Mammary epithelial cell (primary cell): ENCODE results near the gene LYPD6.

Experiments
- EZH2 ChIP-seq: IDR thresholded peaks from 2 replicates; pipeline ENCODE4 v1.6.1; 2012; ENCODE audit warnings: low read length, inconsistent platforms, borderline replicate concordance
- TF ChIP-seq, protein P1 (sequence below), 2 donors: IDR thresholded peaks in 1 of 2; conservative IDR thresholded peaks in 1 of 2; 2 replicates each; pipeline ENCODE4 v1.5.1; 2011 to 2012; ENCODE audit warnings: inconsistent platforms in 2 of 2, low read length in 2 of 2, mild to moderate bottlenecking in 2 of 2, control low read depth in 1 of 2, low read depth in 1 of 2; ENCODE audit not compliant: insufficient read depth in 1 of 2; ENCODE audit errors: extremely low read depth in 1 of 2

DNA sequence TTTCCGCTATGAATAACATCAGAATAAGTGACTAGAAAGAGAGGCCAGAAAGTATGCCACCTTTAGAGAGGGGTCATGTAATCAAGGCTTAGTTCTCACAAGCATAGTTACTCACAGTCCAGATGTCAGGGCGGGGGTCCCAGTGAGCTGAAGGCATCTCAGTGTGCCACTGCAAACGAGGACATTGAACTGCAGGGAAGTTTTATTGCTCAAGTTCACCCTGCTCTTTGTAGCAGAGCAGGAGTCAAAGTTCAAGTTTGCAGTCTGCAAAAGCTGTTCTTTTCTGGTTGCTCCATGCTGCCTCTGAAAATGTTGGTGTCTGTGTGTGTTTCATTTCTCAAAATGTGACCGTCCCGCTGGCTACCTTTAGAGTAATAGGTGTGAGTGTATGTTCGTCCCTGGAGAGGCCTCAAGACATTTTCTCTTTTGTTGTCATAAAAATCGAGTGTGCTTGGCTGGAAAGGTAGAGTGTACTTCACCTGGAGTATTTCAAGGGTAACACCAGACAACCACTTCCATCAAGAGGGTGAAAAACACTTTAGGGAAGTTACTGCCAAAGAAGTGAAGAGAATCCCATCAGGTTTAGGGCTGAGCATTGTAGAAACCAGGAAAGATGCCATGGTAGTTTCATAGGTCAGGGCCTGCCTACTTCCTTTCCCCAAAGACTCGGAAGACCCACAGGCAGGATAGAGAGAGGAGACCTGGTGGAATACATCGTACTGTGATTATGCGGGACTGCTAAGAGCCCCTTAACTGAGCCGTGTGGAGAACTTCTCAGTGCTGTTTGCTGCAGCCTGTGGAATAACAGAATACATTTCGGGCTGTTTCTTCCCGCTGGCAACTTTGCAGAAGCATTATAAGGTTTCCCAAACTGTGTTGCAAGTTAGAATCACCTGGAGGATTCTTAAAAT lies 89.9 kb downstream of the LYPD6 start:
- TF ChIP-seq, protein P1, sequence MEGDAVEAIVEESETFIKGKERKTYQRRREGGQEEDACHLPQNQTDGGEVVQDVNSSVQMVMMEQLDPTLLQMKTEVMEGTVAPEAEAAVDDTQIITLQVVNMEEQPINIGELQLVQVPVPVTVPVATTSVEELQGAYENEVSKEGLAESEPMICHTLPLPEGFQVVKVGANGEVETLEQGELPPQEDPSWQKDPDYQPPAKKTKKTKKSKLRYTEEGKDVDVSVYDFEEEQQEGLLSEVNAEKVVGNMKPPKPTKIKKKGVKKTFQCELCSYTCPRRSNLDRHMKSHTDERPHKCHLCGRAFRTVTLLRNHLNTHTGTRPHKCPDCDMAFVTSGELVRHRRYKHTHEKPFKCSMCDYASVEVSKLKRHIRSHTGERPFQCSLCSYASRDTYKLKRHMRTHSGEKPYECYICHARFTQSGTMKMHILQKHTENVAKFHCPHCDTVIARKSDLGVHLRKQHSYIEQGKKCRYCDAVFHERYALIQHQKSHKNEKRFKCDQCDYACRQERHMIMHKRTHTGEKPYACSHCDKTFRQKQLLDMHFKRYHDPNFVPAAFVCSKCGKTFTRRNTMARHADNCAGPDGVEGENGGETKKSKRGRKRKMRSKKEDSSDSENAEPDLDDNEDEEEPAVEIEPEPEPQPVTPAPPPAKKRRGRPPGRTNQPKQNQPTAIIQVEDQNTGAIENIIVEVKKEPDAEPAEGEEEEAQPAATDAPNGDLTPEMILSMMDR (conservative IDR thresholded peaks at IDR 0.05 in 1 of 2, IDR thresholded peaks at IDR 0.05 in 1 of 2; ENCODE audit: extremely low read depth in 1 of 2, insufficient read depth in 1 of 2, low read depth in 1 of 2, low read length in 2 of 2): no peak
- TF ChIP-seq EZH2: no peak
